Measurements from ENCODE around the gene ST3GAL3.

DNA sequence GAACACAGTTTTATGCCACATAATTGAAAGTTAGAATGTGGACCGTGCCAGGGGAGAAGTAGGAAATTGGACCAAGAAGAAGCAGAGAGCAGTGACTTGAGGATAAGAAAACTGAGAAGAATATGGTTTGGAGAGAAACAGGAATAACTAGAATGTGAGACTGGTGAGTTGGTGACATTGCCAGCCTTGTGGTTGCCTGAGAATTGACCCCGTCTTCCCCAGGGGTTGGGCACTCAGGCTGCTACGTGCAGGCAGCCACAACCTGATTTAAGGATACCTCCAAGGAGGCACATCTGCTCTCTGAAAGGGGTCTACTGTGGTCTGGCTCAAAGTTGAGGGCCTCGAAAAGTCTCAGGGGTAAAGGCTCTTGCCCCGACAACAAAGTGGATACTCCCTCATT, 114.1 kb downstream of the ST3GAL3 start:
- TF ChIP-seq, protein P1, sequence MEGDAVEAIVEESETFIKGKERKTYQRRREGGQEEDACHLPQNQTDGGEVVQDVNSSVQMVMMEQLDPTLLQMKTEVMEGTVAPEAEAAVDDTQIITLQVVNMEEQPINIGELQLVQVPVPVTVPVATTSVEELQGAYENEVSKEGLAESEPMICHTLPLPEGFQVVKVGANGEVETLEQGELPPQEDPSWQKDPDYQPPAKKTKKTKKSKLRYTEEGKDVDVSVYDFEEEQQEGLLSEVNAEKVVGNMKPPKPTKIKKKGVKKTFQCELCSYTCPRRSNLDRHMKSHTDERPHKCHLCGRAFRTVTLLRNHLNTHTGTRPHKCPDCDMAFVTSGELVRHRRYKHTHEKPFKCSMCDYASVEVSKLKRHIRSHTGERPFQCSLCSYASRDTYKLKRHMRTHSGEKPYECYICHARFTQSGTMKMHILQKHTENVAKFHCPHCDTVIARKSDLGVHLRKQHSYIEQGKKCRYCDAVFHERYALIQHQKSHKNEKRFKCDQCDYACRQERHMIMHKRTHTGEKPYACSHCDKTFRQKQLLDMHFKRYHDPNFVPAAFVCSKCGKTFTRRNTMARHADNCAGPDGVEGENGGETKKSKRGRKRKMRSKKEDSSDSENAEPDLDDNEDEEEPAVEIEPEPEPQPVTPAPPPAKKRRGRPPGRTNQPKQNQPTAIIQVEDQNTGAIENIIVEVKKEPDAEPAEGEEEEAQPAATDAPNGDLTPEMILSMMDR (IDR thresholded peaks at IDR 0.05), result no peak
- TF ChIP-seq EZH2 (IDR thresholded peaks at IDR 0.05) (no peak), EZH2phosphoT487 (IDR thresholded peaks at IDR 0.05) (no peak)
